K562 (cell line): Measurements from ENCODE around the gene TMEM45A. TPM values are rescaled to one million over a fixed set of nuclear protein-coding genes. Genes with fewer than 3 reads are reported as not detected.

Experiments used
- CHD7 ChIP-seq: fragments of 200-600 bp; sonication (generic); IDR thresholded peaks from one replicate; pipeline ENCODE4 v1.6.1; 2012; ENCODE audit warnings: mild to moderate bottlenecking, low read depth, low read length, inconsistent platforms
- HBP1 ChIP-seq: fragments of 450-650 bp; formaldehyde crosslinking; IDR thresholded peaks from 2 replicates; pipeline ENCODE4 v1.4.0; 2022; ENCODE audit warnings: missing genetic modification characterization
- KDM1A ChIP-seq, 2 experiments: fragments of 450-650 bp; IDR thresholded peaks; 2 replicates each; pipeline ENCODE4 v1.6.1; 2016; ENCODE audit warnings: mild to moderate bottlenecking in 2 of 2
- NCOA2 ChIP-seq, 2 experiments: fragments of 450-650 bp; IDR thresholded peaks; 2 replicates each; pipeline ENCODE4 v1.6.1; 2018; ENCODE audit warnings: mild to moderate bottlenecking in 2 of 2, moderate library complexity in 1 of 2; ENCODE audit not compliant: partially characterized antibody in 2 of 2
- polyA plus RNA-seq, 8 experiments: library from polyadenylated mRNA; depleted of rRNA in 4 of 8; stranded (reverse) in 5 of 8; unstranded in 3 of 8; fragments of >200 nt; fragmentation: Nextera tagmentation in 2 of 8; fragmentation: Illumina TruSeq in 1 of 8; extraction: Ambion mirVana in 2 of 8; extraction: Trizol in 1 of 8; gene quantifications; 2 replicates each; pipeline versions ENCODE4 v1.2.1 to v1.2.3, GENCODE V29; 2011 to 2014; ENCODE audit warnings: inconsistent platforms in 1 of 8, missing spikeins in 1 of 8
- total RNA-seq, 7 experiments: library from RNA; depleted of rRNA in 6 of 7; stranded (reverse); fragments of >200 nt in 6 of 7; fragmentation: Illumina TruSeq in 2 of 7; extraction: Trizol in 2 of 7; gene quantifications; 2 replicates each; pipeline versions ENCODE4 v1.2.1 to v1.2.3, GENCODE V29; 2011 to 2021; ENCODE audit warnings: low replicate concordance in 1 of 7

Gene TMEM45A
- total and polyA plus RNA-seq, 9 of the 15 experiments (the other 6 are each of a cell fraction or from before 2014, with no cell fraction given): 0.41 to 4.1 (median 0.95) TPM

- TF ChIP-seq CHD7 (no peak), NCOA2 (IDR thresholded peaks at IDR 0.05; ENCODE audit: partially characterized antibody in 2 of 2) (no peak), KDM1A (IDR thresholded peaks at IDR 0.05) (no peak), HBP1 (CRISPR knock-in tag) (no peak)
These were observed 43.2 kb upstream of the TMEM45A start (continued) for GRCh38 chr3:100449214-100449613.
